NCI-H2081 (cell line): ENCODE data around the gene ANKRD26.
"Not testable (repeated sequence)": the region's sequence is repeated elsewhere in the genome, so short reads cannot be mapped to it uniquely, and the experiment has no call there.

Experiments used
- DNase-seq, 2 experiments: peaks; one replicate each; lab custom pipeline; 2025; lab: John Stamatoyannopoulos, UW

Gene ANKRD26

DNA sequence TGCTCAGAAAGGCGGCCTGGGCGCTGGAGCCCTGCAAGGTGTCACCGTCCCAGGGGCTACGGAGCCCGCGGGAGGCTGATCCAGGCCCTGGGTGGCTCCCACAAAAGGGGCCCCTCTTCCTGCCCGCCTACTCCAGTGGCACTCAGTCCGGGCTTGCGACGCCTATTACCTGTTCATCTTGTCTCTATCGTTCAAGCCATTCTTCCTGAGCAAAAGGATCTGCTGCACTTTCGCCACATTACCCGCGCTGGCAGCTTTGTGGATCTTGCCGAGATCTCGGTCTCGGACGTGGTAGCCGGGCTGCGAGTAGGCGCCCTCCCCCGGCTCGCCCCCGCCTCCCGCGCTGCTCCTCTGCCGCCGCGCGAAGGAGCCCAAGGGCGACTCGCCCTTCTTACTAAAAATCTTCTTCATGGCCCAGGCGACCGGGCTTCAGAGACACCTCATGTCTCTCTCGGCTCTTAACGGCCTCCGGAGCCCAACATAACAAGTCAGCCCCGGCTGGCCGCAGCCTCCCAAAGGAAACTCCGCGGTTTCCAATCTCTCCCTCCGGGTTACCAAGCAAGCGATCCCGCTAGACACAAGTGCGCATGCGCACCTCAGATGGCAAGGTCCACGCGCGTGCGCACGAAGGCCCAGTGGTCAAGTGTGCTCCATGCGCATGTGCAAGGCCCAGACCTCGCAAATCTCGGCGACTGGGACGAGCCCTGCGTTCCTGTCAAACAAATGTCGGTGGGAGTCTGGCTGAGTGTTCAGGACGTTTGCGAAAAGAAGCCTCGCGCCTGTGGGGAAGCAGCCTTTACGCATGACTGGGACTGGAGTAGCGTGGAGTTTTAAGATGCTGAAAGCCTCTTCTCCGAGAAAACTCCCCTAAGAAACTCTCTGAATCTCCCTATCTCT lies at the start of gene ANKRD26:
TSS of gene ANKRD26 (minus strand) at position 579 of the 897 bp plus-strand sequence. CDS start at position 411, 168 bp downstream.
- peak; percentile 92 to 95 for DNase-seq

DNA sequence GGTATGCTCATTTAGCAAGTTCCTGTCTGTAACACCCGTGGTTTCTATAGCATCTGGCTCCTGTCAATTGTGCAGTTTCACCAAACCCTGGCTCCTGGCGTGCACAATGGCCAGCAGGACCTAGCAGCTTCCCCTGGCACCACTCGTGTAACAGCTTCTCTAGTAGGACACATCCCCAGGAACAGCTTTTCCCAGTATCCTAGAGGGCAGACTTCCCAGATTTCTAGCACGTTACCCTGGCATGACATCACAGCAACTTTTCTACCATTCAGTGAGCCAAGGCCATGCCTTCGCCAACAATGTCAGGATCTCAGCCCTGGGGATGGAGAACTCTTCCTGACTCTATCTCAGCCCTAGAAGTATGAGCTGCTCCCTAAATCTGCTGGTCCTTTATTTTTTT lies 47.4 kb upstream of the ANKRD26 start:
- no peak for DNase-seq

GRCh38 chr10:27145937-27146336 lies 45.6 kb upstream of the ANKRD26 start:
- no peak for DNase-seq

DNA sequence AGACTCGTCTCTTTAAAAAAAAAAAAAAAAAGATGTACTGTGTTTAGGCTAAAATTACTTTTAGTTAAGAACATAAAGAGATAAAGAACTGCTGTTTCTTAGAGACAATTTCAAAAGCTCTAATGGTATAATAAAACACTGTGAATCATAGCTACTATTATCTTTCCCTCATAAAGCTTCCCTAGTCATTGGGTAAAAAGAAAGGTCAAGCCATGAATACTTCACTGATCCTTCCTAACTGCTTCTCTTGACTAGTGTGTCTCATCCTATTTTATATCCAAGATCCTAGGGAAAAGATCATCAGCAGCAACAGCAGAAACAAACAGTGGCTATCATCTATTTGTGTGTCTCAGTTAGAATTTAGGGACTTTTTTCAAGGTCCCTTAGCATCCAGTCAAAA lies 43.4 kb upstream of the ANKRD26 start:
- no peak for DNase-seq

DNA sequence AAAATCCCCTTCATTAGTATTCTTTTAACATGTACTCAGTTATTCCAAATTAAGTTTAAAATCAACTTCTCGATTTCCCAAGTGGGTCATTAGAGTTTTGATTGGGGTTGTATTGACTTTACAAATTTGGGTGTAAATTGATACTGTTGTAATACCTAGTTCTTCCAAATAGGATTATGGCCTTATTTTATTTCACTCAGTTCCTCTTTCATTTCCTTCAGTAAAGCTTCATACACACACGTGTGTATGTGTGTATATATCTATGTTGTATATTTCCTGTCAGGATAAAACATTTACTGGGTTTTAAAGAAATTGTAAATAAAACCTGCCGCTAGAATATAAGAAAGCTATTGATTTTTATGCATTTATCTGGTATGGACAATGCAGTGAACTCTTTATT lies 38.0 kb upstream of the ANKRD26 start:
- no peak for DNase-seq

GRCh38 chr10:27134371-27134770 lies 34.1 kb upstream of the ANKRD26 start:
- DNase-seq, result no peak

DNA sequence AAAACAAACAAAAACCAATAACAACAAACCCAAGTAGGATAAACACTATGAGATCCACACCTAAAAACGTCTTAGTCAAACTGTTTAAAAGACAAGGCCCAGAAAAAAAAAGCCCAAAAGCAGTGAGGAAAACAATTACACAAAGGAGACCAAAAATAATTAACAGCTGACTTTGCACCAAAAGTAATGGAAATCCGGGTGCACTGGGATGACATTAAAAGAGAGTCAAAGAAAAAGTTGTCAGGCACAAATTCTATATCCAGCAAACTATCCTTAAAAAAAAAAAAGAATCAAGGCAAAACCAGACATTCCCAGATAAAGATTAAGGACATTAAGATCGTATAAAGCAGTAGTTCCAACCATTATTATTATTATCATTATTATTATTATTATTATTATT lies 7.9 kb upstream of the ANKRD26 start:
- DNase-seq, result no peak

- DNase-seq, result no peak
Measured at GRCh38 chr10:27104919-27105318, 4.6 kb upstream of the ANKRD26 start.

- peak in 1 of 2 experiments; percentile 10 for DNase-seq
Measured at GRCh38 chr10:27100813-27101347, 586 bp upstream of the ANKRD26 start.

GRCh38 chr10:27099448-27099847 lies 846 bp downstream of the ANKRD26 start:
- DNase-seq, result peak in 1 of 2 experiments; percentile 0

DNA sequence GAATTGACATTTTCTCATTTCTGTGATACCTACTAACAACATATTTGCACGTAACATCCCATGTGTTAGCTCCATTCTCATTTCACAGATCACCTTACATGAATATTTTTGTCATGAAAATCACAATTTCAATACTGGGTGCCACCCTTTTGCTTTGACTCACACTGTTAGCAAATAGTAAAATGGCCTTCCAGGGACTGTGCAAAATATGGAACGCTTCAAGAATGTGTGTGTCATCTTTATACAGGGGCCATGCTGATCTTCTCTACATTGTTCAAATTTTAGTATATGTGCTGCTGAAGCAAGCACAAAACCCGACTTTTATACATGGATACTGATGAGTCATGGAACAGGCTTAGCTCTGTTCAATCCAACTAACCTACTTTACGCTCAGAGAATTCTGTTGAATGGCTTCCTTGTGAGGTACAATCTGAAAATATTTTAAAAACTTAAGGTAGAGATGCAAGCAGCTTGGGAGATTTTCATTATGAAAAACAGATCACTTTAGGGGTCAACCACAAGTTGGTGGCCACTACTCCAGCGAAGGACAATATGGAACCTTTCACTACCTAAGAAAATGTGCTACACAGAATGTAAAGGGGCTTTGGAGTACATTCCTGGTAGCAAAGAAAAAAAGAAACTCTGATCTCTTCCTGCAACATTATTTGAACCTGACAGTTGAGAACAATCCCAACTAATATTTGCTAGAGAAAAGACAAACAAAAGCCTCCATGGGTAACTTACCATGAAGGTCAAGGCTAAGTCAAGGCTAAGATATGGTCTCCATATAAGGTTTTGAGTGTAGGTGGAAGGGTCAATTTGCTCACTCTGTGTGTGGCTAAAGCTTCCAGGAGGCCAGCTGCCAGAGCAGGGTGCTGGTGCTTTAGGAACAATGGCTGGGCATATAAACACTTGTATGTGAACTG lies 11.9 kb downstream of the ANKRD26 start:
- DNase-seq, result no peak

- no peak for DNase-seq
Measured at GRCh38 chr10:27072436-27073114, 27.7 kb downstream of the ANKRD26 start.

DNA sequence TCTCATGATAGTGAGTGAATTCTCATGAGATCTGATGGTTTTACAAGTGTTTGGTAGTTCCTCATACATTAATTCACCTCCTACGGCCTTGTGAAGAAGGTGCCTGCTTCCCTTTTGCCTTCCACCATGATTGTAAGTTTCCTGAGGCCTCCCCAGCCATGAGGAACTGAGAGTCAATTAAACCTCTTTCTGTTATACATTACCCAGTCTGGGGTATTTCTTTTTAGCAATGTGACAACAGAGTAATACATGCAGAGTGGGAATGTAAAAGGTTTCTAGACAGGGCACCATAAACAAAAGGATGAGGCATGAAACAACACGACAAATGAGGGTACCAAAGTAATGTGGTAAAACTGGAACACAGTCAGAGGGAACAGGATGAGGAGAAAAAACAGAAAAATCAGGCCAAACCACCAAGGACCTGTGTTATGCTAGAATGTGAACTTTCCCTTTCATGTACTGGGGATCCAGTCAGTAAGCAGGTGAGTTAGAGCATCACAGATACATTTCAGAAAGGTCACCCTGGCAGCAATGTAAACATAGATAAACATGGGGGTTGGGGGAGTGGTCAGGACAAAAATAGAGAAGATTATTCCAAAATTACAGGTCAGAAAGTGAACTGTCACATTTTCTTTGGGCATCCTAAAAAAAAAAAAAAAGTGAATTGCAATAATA lies 31.9 kb downstream of the ANKRD26 start:
- DNase-seq, result no peak

GRCh38 chr10:27065084-27065483 lies 35.2 kb downstream of the ANKRD26 start:
- no peak for DNase-seq

GRCh38 chr10:27052656-27053055 lies 47.6 kb downstream of the ANKRD26 start:
- DNase-seq, result no peak

- not testable (repeated sequence) for DNase-seq
Measured at GRCh38 chr10:27045247-27045646, 55.0 kb downstream of the ANKRD26 start.

- no peak for DNase-seq
Measured at GRCh38 chr10:27041196-27041595, 59.1 kb downstream of the ANKRD26 start.

DNA sequence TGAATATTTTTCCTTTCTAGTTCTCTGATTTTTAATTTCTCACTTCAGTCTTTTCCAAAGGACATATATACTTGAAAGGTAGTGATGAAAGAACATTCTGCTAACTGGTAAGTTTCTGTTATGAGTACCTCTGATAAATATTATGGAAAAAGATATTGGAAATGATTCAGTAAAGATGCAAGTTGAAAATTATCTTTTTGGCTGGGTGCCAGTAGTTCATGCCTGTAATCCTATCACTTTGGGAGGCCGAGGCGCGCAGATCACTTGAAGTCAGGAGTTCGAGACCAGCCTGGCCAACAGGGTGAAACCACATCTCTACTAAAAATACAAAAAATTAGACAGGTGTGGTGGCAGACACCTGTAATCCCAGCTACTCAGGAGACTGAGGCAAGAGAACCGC lies 62.1 kb downstream of the ANKRD26 start:
- DNase-seq, result no peak

DNA sequence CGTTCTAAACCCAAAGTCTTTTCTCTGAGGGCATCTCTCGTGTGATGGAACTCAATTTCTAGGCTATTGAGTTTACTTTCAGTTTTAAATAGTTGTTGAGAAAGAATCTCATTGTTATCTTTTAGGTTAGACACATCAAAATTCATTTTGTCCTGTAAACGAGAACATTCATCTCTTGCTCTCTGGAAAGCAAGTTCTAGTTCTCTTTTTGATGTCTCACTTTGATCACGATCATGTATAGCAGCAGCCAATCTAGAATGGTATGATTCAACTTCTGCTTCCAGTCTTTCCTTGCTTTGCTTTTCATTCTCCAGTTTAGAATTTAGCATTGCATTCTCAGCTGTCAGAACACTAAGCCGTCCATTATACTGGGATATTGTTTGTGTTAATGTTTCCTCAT lies 65.1 kb downstream of the ANKRD26 start:
- no peak for DNase-seq

GRCh38 chr10:27030060-27030459 lies 70.2 kb downstream of the ANKRD26 start:
- DNase-seq, result no peak

DNA sequence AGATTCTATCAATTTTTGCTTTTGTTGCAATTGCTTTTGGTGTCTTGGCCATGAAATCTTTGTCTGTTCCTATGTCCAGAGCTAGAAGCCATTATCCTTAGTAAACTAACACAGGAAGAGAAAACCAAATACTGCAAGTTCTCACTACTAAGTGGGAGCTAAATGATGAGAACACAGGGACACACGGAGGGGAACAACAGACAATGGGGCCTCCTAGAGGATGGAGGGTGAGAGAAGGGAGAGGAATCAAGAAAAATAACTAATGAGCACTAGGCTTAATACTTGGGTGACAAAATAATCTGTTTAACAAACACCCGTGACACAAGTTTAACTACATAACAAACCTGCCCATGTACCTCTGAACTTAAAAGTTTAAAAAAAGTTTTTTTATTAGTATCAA lies 78.2 kb downstream of the ANKRD26 start:
- DNase-seq, result no peak
